AG04450 (cell line): ENCODE measurements around the gene MMS22L. TPM values are rescaled to one million over a fixed set of nuclear protein-coding genes. Genes with fewer than 3 reads are reported as not detected.
"Not testable (repeated sequence)": the region's sequence is repeated elsewhere in the genome, so short reads cannot be mapped to it uniquely, and the experiment has no call there.

Source experiments
- CTCF ChIA-PET: fragments of 300-600, 350-600 bp; formaldehyde crosslinking; extraction: SDS; loops from one replicate; lab custom pipeline; 2022; ENCODE audit warnings: antibody characterized with exemption, inconsistent platforms; lab: Charles Lee
- POLR2A ChIA-PET: fragments of 350-600 bp; formaldehyde crosslinking; extraction: SDS; loops from one replicate; lab custom pipeline; 2021; ENCODE audit warnings: antibody characterized with exemption, inconsistent platforms; lab: Yijun Ruan, JAX
- DNase-seq: peaks from one replicate; pipeline ENCODE4 v3.0.0-alpha.2; 2011; ENCODE audit warnings: low read depth, low spot score
- H3K27ac ChIP-seq: one replicate; pipeline ENCODE4 v1.5.1; 2012; ENCODE audit warnings: low read depth, low read length, control low read depth
- H3K27me3 ChIP-seq: one replicate; pipeline ENCODE4 v1.6.0; 2012; ENCODE audit warnings: low read length; ENCODE audit not compliant: control insufficient read depth, insufficient read depth
- H3K4me3 ChIP-seq: 2 replicates; pipeline ENCODE4 v1.5.1; 2011; ENCODE audit warnings: mild to moderate bottlenecking, low read depth, low read length, control low read depth
- H3K9me3 ChIP-seq: 2 replicates; pipeline ENCODE4 v1.5.1; 2012; ENCODE audit warnings: low read length; ENCODE audit not compliant: control insufficient read depth, insufficient read depth
- polyA plus RNA-seq: library from polyadenylated mRNA; depleted of rRNA; stranded (reverse); fragments of >200 nt; gene quantifications from 2 replicates; pipeline ENCODE4 v1.2.3, GENCODE V29; 2011
- TF ChIP-seq, protein P1 (sequence below): IDR thresholded peaks from 2 replicates; pipeline ENCODE4 v1.5.1; 2011; ENCODE audit warnings: low read depth, low read length, control low read depth, inconsistent platforms

MMS22L gene
- polyA plus RNA-seq, 1 experiment: 8.9 TPM

DNA sequence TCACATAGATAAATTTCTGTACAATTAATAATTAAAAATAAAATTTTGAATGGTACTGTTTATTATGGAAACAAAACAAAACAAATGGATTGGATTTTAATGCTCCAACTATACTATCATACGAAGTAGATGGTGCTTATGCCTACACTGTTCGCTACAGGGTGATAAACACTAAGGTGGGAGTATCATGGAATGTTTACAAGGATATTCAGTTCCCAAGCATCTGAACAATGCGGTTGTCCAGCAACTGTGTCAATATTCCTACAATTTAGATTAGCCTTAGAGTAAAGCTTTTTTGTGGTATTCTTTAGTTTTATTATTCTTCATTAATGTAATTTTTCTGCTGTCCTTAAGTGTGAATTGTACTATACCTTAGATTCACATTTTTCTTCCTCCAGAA is 105.1 kb downstream of the MMS22L start:
- POLR2A ChIA-PET: no interaction called here
- Histone ChIP-seq H3K27me3 (no peaks in the 10 kb centered on the region), H3K9me3 (no peaks in the 10 kb centered on the region), H3K27ac (no peak overlapping the region), H3K4me3 (no peak overlapping the region)
- CTCF ChIA-PET: interaction anchor here (1.1 to 2.0 kb wide), 5 partner anchors 9 to 260 kb away, joined by 3 to 19 read pairs (median 3); no protein-coding TSS in a partner anchor
- DNase-seq: no peak
- TF ChIP-seq, protein P1, sequence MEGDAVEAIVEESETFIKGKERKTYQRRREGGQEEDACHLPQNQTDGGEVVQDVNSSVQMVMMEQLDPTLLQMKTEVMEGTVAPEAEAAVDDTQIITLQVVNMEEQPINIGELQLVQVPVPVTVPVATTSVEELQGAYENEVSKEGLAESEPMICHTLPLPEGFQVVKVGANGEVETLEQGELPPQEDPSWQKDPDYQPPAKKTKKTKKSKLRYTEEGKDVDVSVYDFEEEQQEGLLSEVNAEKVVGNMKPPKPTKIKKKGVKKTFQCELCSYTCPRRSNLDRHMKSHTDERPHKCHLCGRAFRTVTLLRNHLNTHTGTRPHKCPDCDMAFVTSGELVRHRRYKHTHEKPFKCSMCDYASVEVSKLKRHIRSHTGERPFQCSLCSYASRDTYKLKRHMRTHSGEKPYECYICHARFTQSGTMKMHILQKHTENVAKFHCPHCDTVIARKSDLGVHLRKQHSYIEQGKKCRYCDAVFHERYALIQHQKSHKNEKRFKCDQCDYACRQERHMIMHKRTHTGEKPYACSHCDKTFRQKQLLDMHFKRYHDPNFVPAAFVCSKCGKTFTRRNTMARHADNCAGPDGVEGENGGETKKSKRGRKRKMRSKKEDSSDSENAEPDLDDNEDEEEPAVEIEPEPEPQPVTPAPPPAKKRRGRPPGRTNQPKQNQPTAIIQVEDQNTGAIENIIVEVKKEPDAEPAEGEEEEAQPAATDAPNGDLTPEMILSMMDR: no peak

DNA sequence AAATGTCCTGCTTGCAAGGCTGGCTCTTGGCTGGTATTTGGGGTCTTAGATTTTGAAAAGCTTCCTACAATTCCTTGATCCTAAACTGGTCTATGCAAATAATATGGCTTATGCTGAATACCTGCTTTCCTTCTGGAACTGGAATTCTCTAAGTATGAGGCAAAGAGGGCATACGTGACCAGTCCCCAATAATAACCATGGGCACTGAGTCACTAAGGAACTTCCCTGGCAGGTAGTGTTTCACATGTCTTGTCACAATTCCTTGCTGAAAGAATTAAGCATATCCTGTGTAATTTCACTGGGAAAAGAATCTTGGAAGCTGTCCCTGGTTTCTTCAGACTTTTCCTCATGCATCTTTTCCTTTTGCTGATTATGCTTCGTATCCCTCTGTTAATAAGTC is 106.5 kb downstream of the MMS22L start:
- TF ChIP-seq, protein P1: no peak
- CTCF ChIA-PET: interaction anchor here (2.0 kb wide), 1 partner anchor 10 kb away, joined by 19 read pairs; no protein-coding TSS in a partner anchor
- Histone ChIP-seq H3K4me3 (no peak overlapping the region), H3K27me3 (no peaks in the 10 kb centered on the region), H3K27ac (no peak overlapping the region), H3K9me3 (no peaks in the 10 kb centered on the region)
- POLR2A ChIA-PET: no interaction called here
- DNase-seq: no peak

DNA sequence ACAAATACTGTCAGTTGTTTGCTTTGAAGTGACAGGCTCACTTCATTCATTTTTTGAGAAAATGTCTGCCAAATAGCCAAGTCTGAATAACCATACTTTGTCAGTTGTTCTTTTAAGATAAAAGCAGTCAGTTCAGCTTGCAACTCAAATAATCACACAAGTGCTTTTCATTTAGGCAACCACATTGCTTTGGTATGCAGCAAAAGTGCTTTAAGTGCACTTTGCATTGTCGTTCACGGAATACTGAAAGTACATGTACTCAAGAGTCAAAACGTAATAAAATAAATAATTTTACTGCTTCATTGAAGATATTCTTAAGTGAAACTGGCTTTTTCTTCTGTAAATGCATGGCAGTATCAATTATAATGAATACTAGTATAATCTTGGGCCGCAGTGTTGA is 107.2 kb downstream of the MMS22L start:
- no peaks in the 10 kb centered on the region for H3K9me3 ChIP-seq
- TF ChIP-seq, protein P1: no peak
- H3K27me3 ChIP-seq: no peaks in the 10 kb centered on the region
- CTCF ChIA-PET: interaction anchor here (1.4 to 1.8 kb wide), 2 partner anchors 11 to 261 kb away, joined by 4 to 15 read pairs; no protein-coding TSS in a partner anchor
- no peak for DNase-seq
- H3K27ac ChIP-seq: no peak overlapping the region
- POLR2A ChIA-PET: no interaction called here
- no peak overlapping the region for H3K4me3 ChIP-seq

DNA sequence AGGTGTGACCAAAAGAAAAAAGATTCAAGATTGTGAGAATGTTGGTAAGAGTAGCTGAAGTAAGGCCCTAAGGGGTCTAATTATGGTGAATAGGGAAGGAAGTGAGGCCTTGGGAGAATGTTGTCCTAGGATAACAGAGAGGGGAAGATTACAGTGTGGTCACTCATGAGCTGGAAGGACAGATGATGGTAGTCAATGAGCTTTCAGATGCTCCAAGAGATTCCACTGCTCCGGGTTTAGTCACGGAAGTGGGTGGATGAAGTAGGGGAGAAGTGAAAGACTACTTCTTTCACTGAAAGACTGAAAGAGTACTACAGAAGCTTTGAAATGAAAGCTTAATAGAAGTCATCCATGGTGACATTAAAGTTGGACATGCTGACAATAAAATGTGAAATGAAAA is 108.5 kb downstream of the MMS22L start:
- CTCF ChIA-PET: interaction anchor here (1.0 to 1.8 kb wide), 3 partner anchors 10 to 263 kb away, joined by 4 to 15 read pairs (median 4); no protein-coding TSS in a partner anchor
- no peaks in the 10 kb centered on the region for H3K27me3 ChIP-seq
- POLR2A ChIA-PET: no interaction called here
- TF ChIP-seq, protein P1: no peak
- no peak overlapping the region for H3K27ac ChIP-seq
- no peaks in the 10 kb centered on the region for H3K9me3 ChIP-seq
- H3K4me3 ChIP-seq: no peak overlapping the region
- no peak for DNase-seq

DNA sequence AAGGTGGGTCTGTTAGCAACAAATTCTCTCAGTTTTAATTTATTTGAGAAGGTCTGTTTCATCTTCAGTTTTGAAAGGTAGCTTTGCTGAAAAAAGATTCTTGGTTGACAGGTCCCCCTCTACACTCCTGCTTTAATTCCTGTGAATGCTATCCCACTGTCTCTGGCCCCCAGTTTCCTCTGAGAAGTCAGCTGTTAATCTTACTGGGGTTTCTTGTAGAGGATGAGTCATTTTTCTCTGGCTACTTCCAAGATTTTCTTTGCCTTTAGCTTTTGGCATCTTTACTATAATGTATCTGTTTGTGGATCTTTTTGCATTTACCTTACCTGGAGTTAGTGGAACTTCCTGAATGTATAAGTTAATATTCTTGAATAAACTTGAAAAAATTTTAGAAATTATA is 122.7 kb downstream of the MMS22L start:
- ChIA-PET POLR2A (no interaction called here), CTCF (interaction anchor here (2.2 kb wide), 1 partner anchor 26 kb away, joined by 5 read pairs; no protein-coding TSS in a partner anchor)
- H3K4me3 ChIP-seq: no peak overlapping the region
- H3K9me3 ChIP-seq: no peaks in the 10 kb centered on the region
- DNase-seq: no peak
- H3K27ac ChIP-seq: no peak overlapping the region
- TF ChIP-seq, protein P1: no peak
- no peaks in the 10 kb centered on the region for H3K27me3 ChIP-seq

DNA sequence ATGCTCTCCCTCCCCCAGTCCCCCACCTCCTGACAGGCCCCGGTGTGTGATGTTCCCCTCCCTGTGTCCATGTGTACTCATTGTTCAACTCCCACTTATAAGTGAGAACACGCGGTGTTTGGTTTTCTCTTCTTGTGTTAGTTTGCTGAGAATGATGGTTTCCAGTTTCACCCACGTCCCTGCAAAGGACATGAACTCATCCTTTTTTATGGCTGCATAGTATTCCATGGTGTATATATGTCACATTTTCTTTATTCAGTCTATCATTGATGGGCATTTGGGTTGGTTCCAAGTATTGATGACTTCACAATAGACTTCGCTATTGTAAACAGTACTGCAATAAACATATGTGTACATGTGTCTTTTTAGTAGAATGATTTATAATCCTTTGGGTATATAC is 127.6 kb downstream of the MMS22L start:
- POLR2A ChIA-PET, DNase-seq, H3K27me3 ChIP-seq, H3K4me3 ChIP-seq, H3K27ac ChIP-seq, H3K9me3 ChIP-seq: not testable (repeated sequence)
- CTCF ChIA-PET: interaction anchor here (1.5 to 2.6 kb wide), 2 partner anchors 31 kb away, joined by 5 to 6 read pairs; no protein-coding TSS in a partner anchor
